ENCODE measurements around the gene PLD3. TPM values are rescaled to one million over a fixed set of nuclear protein-coding genes. Genes with fewer than 3 reads are reported as not detected.
"Not testable (repeated sequence)": the region's sequence is repeated elsewhere in the genome, so short reads cannot be mapped to it uniquely, and the experiment has no call there.

The PLD3 gene
- total RNA-seq, 1 donor from 2014 or later = 353 TPM

DNA sequence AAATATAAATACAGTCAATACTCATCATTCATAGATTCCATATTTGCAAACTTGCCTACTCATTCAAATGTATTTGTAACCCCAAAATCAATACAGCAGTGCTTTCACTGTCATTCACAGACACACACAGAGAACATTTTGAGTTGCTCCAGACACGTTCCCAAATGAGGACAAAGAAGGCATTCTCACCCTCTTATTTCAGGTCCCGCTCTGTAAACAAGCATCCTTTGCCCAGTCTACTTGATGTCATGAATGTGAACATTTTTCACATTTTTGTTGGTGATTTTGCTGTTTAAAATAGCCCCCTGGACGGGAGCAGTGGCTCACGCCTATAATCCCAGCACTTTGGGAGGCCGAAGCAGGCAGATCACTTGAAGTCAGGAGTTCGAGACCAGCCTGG lies 15.8 kb upstream of the PLD3 start:
- Mint-ChIP-seq H3K27ac (no peak overlapping the region), H3K36me3 (ENCODE audit: insufficient read depth) (peaks cover 19% of the 10 kb centered on the region), H3K27me3 (no peaks in the 10 kb centered on the region), H3K4me1 (ENCODE audit: low read depth) (no peaks in the 10 kb centered on the region), H3K9me3 (ENCODE audit: low read depth) (no peaks in the 10 kb centered on the region), H3K4me3 (ENCODE audit: low read depth) (no peak overlapping the region)
- TF ChIP-seq, protein P1, sequence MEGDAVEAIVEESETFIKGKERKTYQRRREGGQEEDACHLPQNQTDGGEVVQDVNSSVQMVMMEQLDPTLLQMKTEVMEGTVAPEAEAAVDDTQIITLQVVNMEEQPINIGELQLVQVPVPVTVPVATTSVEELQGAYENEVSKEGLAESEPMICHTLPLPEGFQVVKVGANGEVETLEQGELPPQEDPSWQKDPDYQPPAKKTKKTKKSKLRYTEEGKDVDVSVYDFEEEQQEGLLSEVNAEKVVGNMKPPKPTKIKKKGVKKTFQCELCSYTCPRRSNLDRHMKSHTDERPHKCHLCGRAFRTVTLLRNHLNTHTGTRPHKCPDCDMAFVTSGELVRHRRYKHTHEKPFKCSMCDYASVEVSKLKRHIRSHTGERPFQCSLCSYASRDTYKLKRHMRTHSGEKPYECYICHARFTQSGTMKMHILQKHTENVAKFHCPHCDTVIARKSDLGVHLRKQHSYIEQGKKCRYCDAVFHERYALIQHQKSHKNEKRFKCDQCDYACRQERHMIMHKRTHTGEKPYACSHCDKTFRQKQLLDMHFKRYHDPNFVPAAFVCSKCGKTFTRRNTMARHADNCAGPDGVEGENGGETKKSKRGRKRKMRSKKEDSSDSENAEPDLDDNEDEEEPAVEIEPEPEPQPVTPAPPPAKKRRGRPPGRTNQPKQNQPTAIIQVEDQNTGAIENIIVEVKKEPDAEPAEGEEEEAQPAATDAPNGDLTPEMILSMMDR (IDR thresholded peaks at IDR 0.05; ENCODE audit: unreplicated experiment) = no peak
- DNase-seq (ENCODE audit: low spot score, unreplicated experiment) = no peak

DNA sequence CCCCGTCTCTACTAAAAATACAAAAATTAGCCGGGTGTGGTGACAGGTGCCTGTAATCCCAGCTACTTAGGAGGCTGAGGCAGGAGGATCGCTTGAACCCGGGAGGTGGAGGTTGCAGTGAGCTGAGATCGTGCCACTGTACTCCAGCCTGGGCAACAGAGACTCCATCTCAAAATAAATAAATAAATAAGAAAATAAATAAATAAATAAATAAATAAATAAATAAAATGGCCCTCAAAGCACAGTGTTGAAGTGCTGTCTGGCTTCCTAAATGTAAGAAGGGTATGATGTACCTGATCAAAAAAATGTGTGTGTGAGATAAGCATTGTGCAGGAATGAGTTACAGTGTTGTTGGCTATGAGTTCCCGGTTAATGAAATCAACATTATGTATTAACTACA lies 15.4 kb upstream of the PLD3 start:
- DNase-seq (ENCODE audit: low spot score, unreplicated experiment); H3K27ac Mint-ChIP-seq; H3K9me3 Mint-ChIP-seq (ENCODE audit: low read depth); H3K27me3 Mint-ChIP-seq; H3K4me3 Mint-ChIP-seq (ENCODE audit: low read depth); H3K4me1 Mint-ChIP-seq (ENCODE audit: low read depth): not testable (repeated sequence)
- peaks cover 19% of the 10 kb centered on the region for H3K36me3 Mint-ChIP-seq (ENCODE audit: insufficient read depth)

DNA sequence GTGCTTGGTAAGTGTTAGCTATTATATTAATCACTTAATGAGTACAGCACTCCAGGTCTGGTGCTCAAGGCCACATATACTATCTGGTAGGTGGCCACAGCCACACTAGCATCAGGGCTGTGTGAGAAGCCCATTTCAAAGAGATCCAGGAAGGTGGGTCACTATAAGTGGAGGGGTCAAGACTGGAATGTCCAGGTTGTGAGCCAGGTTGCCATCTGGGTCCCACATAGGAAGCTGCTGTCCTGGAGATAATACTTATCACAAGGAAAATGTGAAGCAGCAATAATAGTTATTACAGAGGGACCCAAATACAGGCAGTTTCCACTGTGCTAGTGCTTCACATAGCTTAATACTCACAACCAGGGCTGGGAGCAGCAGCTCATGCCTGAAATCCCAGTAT lies 13.4 kb upstream of the PLD3 start:
- H3K4me3 Mint-ChIP-seq (ENCODE audit: low read depth) = no peak overlapping the region
- no peak overlapping the region for H3K27ac Mint-ChIP-seq
- TF ChIP-seq, protein P1 (IDR thresholded peaks at IDR 0.05; ENCODE audit: unreplicated experiment) = no peak
- H3K9me3 Mint-ChIP-seq (ENCODE audit: low read depth) = no peaks in the 10 kb centered on the region
- DNase-seq (ENCODE audit: low spot score, unreplicated experiment) = no peak
- H3K27me3 Mint-ChIP-seq = no peaks in the 10 kb centered on the region
- no peaks in the 10 kb centered on the region for H3K4me1 Mint-ChIP-seq (ENCODE audit: low read depth)
- peaks cover 22% of the 10 kb centered on the region for H3K36me3 Mint-ChIP-seq (ENCODE audit: insufficient read depth)

DNA sequence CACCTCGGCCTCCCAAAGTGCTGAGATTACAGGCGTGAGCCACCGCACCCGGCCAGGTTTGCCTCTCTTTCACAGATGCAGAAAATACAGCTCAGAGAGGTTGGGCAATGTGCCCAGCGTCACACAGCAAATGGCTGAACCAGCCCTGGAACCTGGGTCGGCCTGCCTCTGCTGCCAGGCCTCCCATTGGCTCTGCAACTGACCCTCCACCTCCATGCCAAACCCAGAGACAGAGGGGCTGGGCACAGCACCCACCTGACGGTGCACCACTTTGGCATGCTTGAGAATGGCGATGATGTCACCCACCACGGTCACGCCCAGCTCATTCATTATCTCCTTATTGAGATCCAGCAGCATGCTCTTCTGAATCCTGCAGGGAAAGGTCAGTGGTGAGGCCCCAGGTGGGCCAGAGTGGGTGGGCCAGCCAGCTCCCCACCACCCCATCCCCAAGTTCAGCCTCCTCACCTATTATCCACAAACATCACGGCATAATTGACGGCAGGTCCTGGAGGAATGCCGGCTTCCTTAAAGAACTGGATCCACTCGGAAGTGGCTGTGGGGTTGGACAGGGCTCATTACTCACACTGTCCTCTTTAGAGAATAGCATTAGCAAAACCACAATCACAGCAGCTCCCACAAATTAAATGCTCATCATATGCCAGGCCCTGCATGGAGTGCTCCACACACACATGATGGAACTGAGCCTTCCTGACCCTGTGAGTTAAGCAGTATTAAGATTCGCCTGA lies 12.5 kb upstream of the PLD3 start:
- TF ChIP-seq, protein P1 (IDR thresholded peaks at IDR 0.05; ENCODE audit: unreplicated experiment) = no peak

DNA sequence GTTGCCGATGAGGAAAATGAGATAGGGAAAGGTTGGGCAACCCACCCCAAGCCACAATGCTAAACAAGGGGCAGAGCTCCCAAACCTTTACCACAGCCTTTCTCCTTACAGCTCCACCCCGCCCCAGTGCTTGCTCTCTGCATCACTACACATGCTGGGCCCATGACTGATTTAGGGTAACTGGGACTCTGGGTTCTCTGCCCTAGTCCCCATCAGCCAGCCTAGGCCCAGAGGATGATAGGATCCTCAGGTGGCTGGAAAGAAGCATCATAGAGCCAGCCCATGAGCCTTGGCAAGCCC lies 11.9 kb upstream of the PLD3 start:
- H3K36me3 Mint-ChIP-seq (ENCODE audit: insufficient read depth) = peaks cover 22% of the 10 kb centered on the region
- no peaks in the 10 kb centered on the region for H3K4me1 Mint-ChIP-seq (ENCODE audit: low read depth)
- H3K27ac Mint-ChIP-seq = no peak overlapping the region
- H3K27me3 Mint-ChIP-seq = no peaks in the 10 kb centered on the region
- no peak overlapping the region for H3K4me3 Mint-ChIP-seq (ENCODE audit: low read depth)
- H3K9me3 Mint-ChIP-seq (ENCODE audit: low read depth) = no peaks in the 10 kb centered on the region
- no peak for DNase-seq (ENCODE audit: low spot score, unreplicated experiment)
- TF ChIP-seq, protein P1 (IDR thresholded peaks at IDR 0.05; ENCODE audit: unreplicated experiment) = no peak

More for the DNA sequence above, 12.5 kb upstream of the PLD3 start:
- no peaks in the 10 kb centered on the region for H3K27me3 Mint-ChIP-seq
- no peak overlapping the region for H3K27ac Mint-ChIP-seq
- DNase-seq (ENCODE audit: low spot score, unreplicated experiment) = no peak
- no peak overlapping the region for H3K4me3 Mint-ChIP-seq (ENCODE audit: low read depth)
- no peaks in the 10 kb centered on the region for H3K9me3 Mint-ChIP-seq (ENCODE audit: low read depth)
- no peaks in the 10 kb centered on the region for H3K4me1 Mint-ChIP-seq (ENCODE audit: low read depth)
- peaks cover 22% of the 10 kb centered on the region for H3K36me3 Mint-ChIP-seq (ENCODE audit: insufficient read depth)

DNA sequence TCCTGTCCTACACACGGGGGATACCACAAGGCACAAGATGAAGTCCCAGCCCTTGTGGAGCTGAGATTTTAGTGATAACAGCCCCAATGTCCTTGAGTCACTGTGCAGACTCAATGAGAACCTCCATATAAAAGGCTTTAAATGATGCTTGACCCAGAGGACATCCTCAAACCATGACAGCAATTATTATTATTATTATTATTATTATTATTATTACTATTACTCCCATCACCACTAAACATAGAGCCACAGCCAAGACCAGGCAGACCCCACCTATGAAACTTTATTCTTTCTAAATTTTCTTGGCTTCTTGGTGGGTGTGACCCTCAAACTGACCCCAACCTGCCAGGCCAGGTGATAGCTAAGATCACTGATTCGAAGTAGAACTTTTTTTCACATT lies 11.4 kb upstream of the PLD3 start:
- TF ChIP-seq, protein P1 (IDR thresholded peaks at IDR 0.05; ENCODE audit: unreplicated experiment) = no peak
- no peaks in the 10 kb centered on the region for H3K9me3 Mint-ChIP-seq (ENCODE audit: low read depth)
- no peak for DNase-seq (ENCODE audit: low spot score, unreplicated experiment)
- H3K27ac Mint-ChIP-seq = no peak overlapping the region
- H3K36me3 Mint-ChIP-seq (ENCODE audit: insufficient read depth) = peaks cover 20% of the 10 kb centered on the region
- no peaks in the 10 kb centered on the region for H3K4me1 Mint-ChIP-seq (ENCODE audit: low read depth)
- H3K4me3 Mint-ChIP-seq (ENCODE audit: low read depth) = no peak overlapping the region
- H3K27me3 Mint-ChIP-seq = no peaks in the 10 kb centered on the region

All from progenitor cell of endocrine pancreas (in vitro differentiated cells).